Pancreas (tissue), 10 donors: ENCODE results near the gene AMPD3. TPM values are rescaled to one million over a fixed set of nuclear protein-coding genes. Genes with fewer than 3 reads are reported as not detected.

ENCODE experiments used
- ATAC-seq, 4 donors: fragments of 200-7000 bp; cut with Tn5 transposase; one replicate each; pipeline versions ENCODE4 v1.8.0 to v1.9.1; 2020; ENCODE audit warnings: mild to moderate bottlenecking in 4 of 4, moderate library complexity in 4 of 4
- DNase-seq, 6 donors: peaks; one replicate each; pipeline ENCODE4 v3.0.0-alpha.2; 2020
- FAIRE-seq: peaks from 2 replicates; lab custom pipeline; 2012; peaks lifted over from hg19 to GRCh38; lab: Jason Lieb, UNC
- H3K27ac ChIP-seq, 4 donors: fragments of 200-600 bp; sonication (generic); 1 replicate in 3 of 4; 2 replicates in 1 of 4; pipeline versions ENCODE4 v1.5.0 to v1.8.0; 2020
- H3K27me3 ChIP-seq, 4 donors: fragments of 200-600 bp; one replicate each; pipeline ENCODE4 v1.8.0; 2021
- H3K36me3 ChIP-seq, 3 donors: fragments of 200-600 bp; sonication (generic) in 1 of 3; one replicate each; pipeline versions ENCODE4 v1.5.0 to v1.8.0; 2020 to 2021
- H3K4me1 ChIP-seq, 3 donors: fragments of 200-600 bp; one replicate each; pipeline ENCODE4 v1.8.0; 2021
- H3K4me3 ChIP-seq, 4 donors: fragments of 200-600 bp; sonication (generic) in 2 of 4; one replicate each; pipeline versions ENCODE4 v1.5.0 to v1.8.0; 2020 to 2021
- H3K9me3 ChIP-seq, 4 donors: fragments of 200-600 bp; one replicate each; pipeline ENCODE4 v1.8.0; 2021
- CTCF ChIP-seq, 4 donors: fragments of 200-600 bp; sonication (generic) in 3 of 4; IDR thresholded peaks; one replicate each; pipeline versions ENCODE4 v1.5.0 to v1.8.0; 2021; ENCODE audit warnings: antibody characterized with exemption in 4 of 4
- WGBS, 2 donors: extraction: QIAGEN DNeasy Blood & Tissue Kit; methylation state at CpG; one replicate each; pipeline ENCODE4 v1.1.7; 2013; 5-methylcytosine and 5-hydroxymethylcytosine counted together
- intact Hi-C, 3 donors: fragments of 100-400 bp; cut with DNase I; formaldehyde crosslinking; loops; one replicate each; pipeline versions ENCODE4 v1.11.1 to v1.14.2; 2022
- polyA plus RNA-seq, 2 donors: library from polyadenylated mRNA; stranded (reverse); fragments of 200-250 nt; gene quantifications; one replicate each; pipeline ENCODE4 v1.2.3, GENCODE V29; 2013
- total RNA-seq, 6 donors: library from RNA; stranded (reverse); fragmentation: NEBNext Ultra II Directional in 4 of 6; extraction: Animal tissue kit (Norgen Biotek cat#: 25700) in 4 of 6; gene quantifications; one replicate each; pipeline versions ENCODE4 v1.2.1 to v1.2.4, GENCODE V29; 2021 to 2023
- donor health status: healthy with polysubstance abuse.
- donor health status: DM: no; HTN: no; CAD: no; lungs with moderate emphysema.
- donor health status: DM: no; HTN: no; CAD: no.
- donor health status: control.
- donor health status: control.
- donor health status: Bipolar disorder and iron deficiency.
- donor health status: DM: yes; HTN: yes; CAD: no.
- donor health status: DM: no; HTN: no; CAD: no.
- donor health status: DM: no; HTN: no; CAD: no.
- donor health status: DM: yes; HTN: yes; CAD: no.

Gene AMPD3
- total and polyA plus RNA-seq, 8 donors = 2.7 to 10.0 (median 3.7) TPM

- intact Hi-C loops = no loop called here
- Histone ChIP-seq H3K4me1 (peaks cover 0 to 8% (median 8%) of the 10 kb centered on the region in 3 donors), H3K27me3 (no peaks in the 10 kb centered on the region), H3K4me3 (peak overlapping the region; percentile 63 to 89 (median 80)), H3K36me3 (no peaks in the 10 kb centered on the region), H3K27ac (peak overlapping the region; percentile 78 to 89 (median 86)), H3K9me3 (no peaks in the 10 kb centered on the region)
- DNase-seq (peak; percentile 61 to 83 (median 72)), ATAC-seq (peak; percentile 72 to 85 (median 82)), FAIRE-seq (no peak)
- TF ChIP-seq CTCF (IDR thresholded peaks at IDR 0.05) = no peak
- 0 to 1% methylated on average over 22 to 25 of the region's 25 CpGs for WGBS, 2 donors
Observed at GRCh38 chr11:10540546-10540914, 85.5 kb downstream of the AMPD3 start.

DNA sequence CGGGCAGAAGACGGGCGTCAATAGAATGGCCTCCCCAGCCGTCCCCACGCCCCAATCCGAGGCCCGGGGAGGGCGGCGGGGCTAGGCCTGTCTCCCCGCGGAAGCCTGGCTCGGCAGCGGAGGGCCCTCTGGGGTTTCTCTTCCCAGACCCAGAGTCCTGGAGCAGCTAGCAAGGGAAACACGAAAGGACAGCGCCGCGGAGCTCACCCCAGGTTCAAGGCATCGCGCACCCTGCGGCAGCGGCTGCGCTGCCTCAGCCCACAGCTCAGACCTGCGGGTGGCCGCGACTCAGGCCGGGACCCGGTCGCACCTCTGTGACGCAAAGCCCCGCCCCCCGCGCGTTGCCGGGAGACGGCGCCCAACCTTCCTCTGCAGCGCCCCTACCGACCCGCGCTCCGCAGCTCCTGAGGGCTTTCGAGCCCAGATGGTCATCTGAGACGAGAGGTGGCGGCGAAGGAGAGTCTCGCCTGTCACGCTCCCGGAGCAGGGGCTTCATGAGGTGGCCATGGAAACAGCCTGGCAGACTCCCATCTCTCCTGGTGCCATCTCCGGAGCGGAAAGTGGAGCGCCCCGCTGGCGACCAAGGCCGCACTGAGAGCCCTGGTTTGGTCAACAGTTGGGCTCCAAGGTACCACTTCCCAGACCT is 86.0 kb downstream of the AMPD3 start, which contains the start of gene RNF141:
Gene RNF141 (minus strand): TSS at position 273 of the 646 bp plus-strand sequence. CDS start 7,029 bp downstream, outside the sequence.
- peak; percentile 60 to 83 (median 77) for TF ChIP-seq CTCF (IDR thresholded peaks at IDR 0.05)
- DNase-seq = peak; percentile 92 to 99 (median 96)
- intact Hi-C loops = no loop called here
- ATAC-seq = peak; percentile 98 to 100 (median 100)
- Histone ChIP-seq H3K4me3 (peak within 1 kb of the TSS; percentile 63 to 89 (median 80)), H3K36me3 (no peaks in the 10 kb centered on the region), H3K4me1 (peaks cover 0 to 8% (median 8%) of the 10 kb centered on the region in 3 donors), H3K9me3 (no peaks in the 10 kb centered on the region), H3K27me3 (no peaks in the 10 kb centered on the region), H3K27ac (peak within 1 kb of the TSS; percentile 78 to 89 (median 86))
- WGBS, 2 donors = 0% methylated on average over 52 to 54 of the region's 54 CpGs
- FAIRE-seq = no peak

DNA sequence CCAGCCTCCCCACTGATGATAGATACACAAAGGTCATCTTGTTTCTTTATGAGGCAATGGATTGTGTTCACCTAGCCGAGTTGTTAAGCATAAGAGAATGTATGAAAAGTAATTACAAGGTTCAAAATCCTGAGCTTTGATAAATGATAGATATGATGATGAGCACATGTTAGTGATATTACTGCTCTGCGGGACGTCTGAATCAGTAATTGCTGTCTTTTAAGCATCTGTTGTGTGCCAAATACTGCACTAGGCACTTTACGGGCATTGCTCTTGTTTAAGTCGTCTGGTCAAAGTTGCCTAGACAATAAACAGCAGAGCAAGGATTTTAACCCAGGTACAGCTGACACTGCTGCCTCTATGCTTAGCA is 86.5 kb downstream of the AMPD3 start:
- peak overlapping the region; percentile 78 to 89 (median 86) for H3K27ac ChIP-seq

GRCh38 chr11:10542776-10543175 is 87.7 kb downstream of the AMPD3 start:
- ATAC-seq (no peak), FAIRE-seq (no peak), DNase-seq (no peak)
- intact Hi-C loops = no loop called here
- Histone ChIP-seq H3K36me3 (no peaks in the 10 kb centered on the region), H3K4me3 (no peak overlapping the region), H3K27me3 (no peaks in the 10 kb centered on the region), H3K4me1 (peaks cover 0 to 8% (median 8%) of the 10 kb centered on the region in 3 donors), H3K27ac (no peak overlapping the region), H3K9me3 (no peaks in the 10 kb centered on the region)
- TF ChIP-seq CTCF (IDR thresholded peaks at IDR 0.05) = no peak
- WGBS, 2 donors = 87 to 91% methylated on average over 3 of the region's 3 CpGs

More for the DNA sequence above, 86.5 kb downstream of the AMPD3 start:
- Histone ChIP-seq H3K4me3 (peak overlapping the region; percentile 63 to 89 (median 80)), H3K36me3 (no peaks in the 10 kb centered on the region), H3K27me3 (no peaks in the 10 kb centered on the region), H3K4me1 (peaks cover 0 to 8% (median 8%) of the 10 kb centered on the region in 3 donors), H3K9me3 (no peaks in the 10 kb centered on the region)
- ATAC-seq (no peak), FAIRE-seq (no peak), DNase-seq (no peak)
- whole genome bisulfite sequencing, 2 donors = 36 to 50% methylated on average over 5 of the region's 5 CpGs
- intact Hi-C loops = no loop called here
- TF ChIP-seq CTCF (IDR thresholded peaks at IDR 0.05) = no peak

DNA sequence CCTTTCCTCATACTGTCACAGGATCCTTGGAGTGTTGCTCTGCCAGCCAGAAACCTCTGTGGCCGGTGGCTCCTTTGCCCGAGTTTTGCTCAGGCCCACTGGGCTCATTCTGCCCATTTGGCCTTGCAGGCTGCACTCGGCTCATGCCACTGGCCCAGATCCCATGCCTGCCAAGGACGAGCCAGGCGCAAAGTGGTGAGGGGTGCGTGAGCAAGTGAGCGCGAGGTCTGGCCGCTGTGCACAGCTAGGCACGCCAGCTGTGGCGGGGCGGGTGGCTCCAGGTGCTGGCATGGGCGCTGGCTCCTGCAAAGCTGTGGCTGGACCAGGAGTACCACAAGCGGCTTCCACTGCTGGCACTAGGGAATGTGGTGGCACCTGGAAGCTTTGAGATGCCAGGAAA is 88.7 kb downstream of the AMPD3 start:
- FAIRE-seq (no peak), DNase-seq (peak in 1 of 6 donors; percentile 54), ATAC-seq (no peak)
- H3K27me3 ChIP-seq = no peaks in the 10 kb centered on the region
- no peak overlapping the region for H3K4me3 ChIP-seq
- H3K27ac ChIP-seq = no peak overlapping the region
- WGBS, 2 donors = 89 to 95% methylated on average over 14 of the region's 14 CpGs
- no peaks in the 10 kb centered on the region for H3K9me3 ChIP-seq
- peaks cover 0 to 8% (median 8%) of the 10 kb centered on the region in 3 donors for H3K4me1 ChIP-seq
- no peaks in the 10 kb centered on the region for H3K36me3 ChIP-seq
- no peak for TF ChIP-seq CTCF (IDR thresholded peaks at IDR 0.05)
- intact Hi-C loops = no loop called here
